GM12878 (cell line): ENCODE results near the gene RAP1GDS1. TPM values are rescaled to one million over a fixed set of nuclear protein-coding genes. Genes with fewer than 3 reads are reported as not detected.

Experiments used
- ATAC-seq: fragments of 200-7000 bp; cut with Tn5 transposase; 3 replicates; pipeline ENCODE4 v1.9.1; 2020; ENCODE audit warnings: mild to moderate bottlenecking, moderate library complexity
- BruUV-seq: library from RNA; stranded (reverse); fragments of 400-500 nt; replicated peaks from 2 replicates; lab custom pipeline; 2021; lab: Mats Ljungman, UMichigan
- CTCF ChIA-PET: fragments of 300-600 bp; sonication (Branson Sonifier 250); formaldehyde crosslinking; extraction: SDS; loops from one replicate; lab custom pipeline; 2021; ENCODE audit warnings: inconsistent platforms; lab: Yijun Ruan, JAX
- POLR2A ChIA-PET: fragments of 350-600 bp; formaldehyde crosslinking; extraction: SDS; loops from one replicate; lab custom pipeline; 2021; ENCODE audit warnings: inconsistent platforms; lab: Charles Lee
- RAD21 ChIA-PET: fragments of 300-600 bp; sonication (Branson Sonifier 250); formaldehyde crosslinking; loops from one replicate; lab custom pipeline; 2023; ENCODE audit warnings: antibody characterized with exemption; ENCODE audit not compliant: unreplicated experiment; lab: Charles Lee
- SMC1A ChIA-PET: fragments of 300-600 bp; sonication (Branson Sonifier 250); formaldehyde crosslinking; loops from one replicate; lab custom pipeline; 2023; ENCODE audit not compliant: unreplicated experiment, uncharacterized antibody; lab: Charles Lee
- DNase-seq: peaks from one replicate; pipeline ENCODE4 v3.0.0-alpha.2; 2011; ENCODE audit warnings: low read depth, low spot score
- FAIRE-seq: peaks from 3 replicates; lab custom pipeline; 2011; peaks lifted over from hg19 to GRCh38; lab: Jason Lieb, UNC
- H2AFZ ChIP-seq: 2 replicates; pipeline ENCODE4 v1.6.0; 2011; ENCODE audit warnings: low read depth, low read length, control low read depth; ENCODE audit not compliant: control insufficient read depth
- H3K27ac ChIP-seq: 2 replicates; pipeline ENCODE4 v1.5.1; 2011; ENCODE audit warnings: control low read depth; ENCODE audit not compliant: control insufficient read depth, insufficient read depth
- H3K27me3 ChIP-seq, 2 experiments: replicated peaks in 1 of 2; 2 replicates each; pipeline versions ENCODE4 v1.6.0 to v1.6.1; 2011; ENCODE audit warnings: low read length in 1 of 2; ENCODE audit not compliant: control insufficient read depth in 2 of 2, insufficient read depth in 2 of 2
- H3K36me3 ChIP-seq, 2 experiments: 2 replicates each; pipeline ENCODE4 v1.5.1; 2011; ENCODE audit warnings: low read length in 1 of 2; ENCODE audit not compliant: control insufficient read depth in 2 of 2, insufficient read depth in 2 of 2
- H3K4me1 ChIP-seq: 2 replicates; pipeline ENCODE4 v1.6.1; 2011; ENCODE audit warnings: mild to moderate bottlenecking, low read length, moderate library complexity, mixed read lengths; ENCODE audit not compliant: control insufficient read depth, insufficient read depth
- H3K4me2 ChIP-seq: 2 replicates; pipeline ENCODE4 v1.6.0; 2011; ENCODE audit warnings: control low read depth; ENCODE audit not compliant: control insufficient read depth, insufficient read depth
- H3K4me3 ChIP-seq: fragments of 200-600 bp; sonication (generic); 2 replicates; pipeline ENCODE4 v1.5.1; 2016
- H3K79me2 ChIP-seq: 2 replicates; pipeline ENCODE4 v1.6.0; 2011; ENCODE audit warnings: low read length; ENCODE audit not compliant: control insufficient read depth, insufficient read depth
- H3K9ac ChIP-seq: 2 replicates; pipeline ENCODE4 v1.8.0; 2011; ENCODE audit warnings: low read length, control low read depth, mixed read lengths; ENCODE audit not compliant: control insufficient read depth, insufficient read depth
- H3K9me3 ChIP-seq: replicated peaks from 3 replicates; pipeline ENCODE4 v1.5.1; 2011; ENCODE audit warnings: mild to moderate bottlenecking, low read length; ENCODE audit not compliant: control insufficient read depth, insufficient read depth
- H4K20me1 ChIP-seq: 2 replicates; pipeline ENCODE4 v1.6.0; 2011; ENCODE audit not compliant: control insufficient read depth, insufficient read depth
- ATF7 ChIP-seq: fragments of 450-650 bp; IDR thresholded peaks from 2 replicates; pipeline ENCODE4 v1.6.1; 2016; ENCODE audit warnings: low read depth, mild to moderate bottlenecking
- NFIC ChIP-seq: IDR thresholded peaks from 2 replicates; pipeline ENCODE4 v1.6.1; 2012; ENCODE audit warnings: low read depth, mild to moderate bottlenecking, inconsistent platforms, low read length, moderate library complexity
- POU2F2 ChIP-seq: IDR thresholded peaks from 3 replicates; pipeline ENCODE4 v1.6.1; 2011; ENCODE audit warnings: low read depth, mild to moderate bottlenecking, low read length, borderline replicate concordance
- SUPT20H ChIP-seq: IDR thresholded peaks from 2 replicates; pipeline ENCODE4 v1.6.1; 2011; ENCODE audit warnings: low read depth, mild to moderate bottlenecking, low read length, moderate library complexity, borderline replicate concordance; ENCODE audit not compliant: control insufficient read depth
- WGBS: methylation state at CpG from one replicate; pipeline ENCODE4 v1.1.6; 2016; ENCODE audit warnings: low lambda C conversion rate; ENCODE audit not compliant: insufficient replicate concordance, insufficient coverage; ENCODE audit errors: missing lambda C conversion rate; 5-methylcytosine and 5-hydroxymethylcytosine counted together
- in situ Hi-C: fragments of 300-500 bp; cut with MboI; formaldehyde crosslinking; loops from 9 replicates; pipeline ENCODE4 v1.14.3; 2018; ENCODE audit warnings: mixed read lengths
- intact Hi-C: fragments of 100-400 bp; cut with micrococcal nuclease; formaldehyde crosslinking; loops from one replicate; pipeline ENCODE4 v1.14.2; 2022; ENCODE audit not compliant: unreplicated experiment
- polyA plus RNA-seq, 11 experiments: library from polyadenylated mRNA; depleted of rRNA in 4 of 11; unstranded in 6 of 11; stranded (reverse) in 5 of 11; fragments of >200 nt; fragmentation: Nextera tagmentation in 4 of 11; fragmentation: Illumina TruSeq in 1 of 11; extraction: Ambion mirVana in 4 of 11; extraction: Trizol in 1 of 11; gene quantifications; 1 replicate in 1 of 11; 2 replicates in 10 of 11; pipeline versions ENCODE4 v1.2.1 to v1.2.3, GENCODE V29; 2011 to 2016; ENCODE audit warnings: inconsistent platforms in 2 of 11, missing spikeins in 2 of 11, low read depth in 1 of 11
- total RNA-seq, 4 experiments: library from RNA; depleted of rRNA in 3 of 4; stranded (reverse); fragments of >200 nt in 3 of 4; fragmentation: Illumina TruSeq in 1 of 4; extraction: Trizol in 1 of 4; gene quantifications; 2 replicates each; pipeline versions ENCODE4 v1.2.1 to v1.2.3, GENCODE V29; 2013 to 2021
- TF ChIP-seq, protein P1 (sequence below): fragments of 450-650 bp; IDR thresholded peaks from 2 replicates; pipeline ENCODE4 v1.6.1; 2016; ENCODE audit warnings: mild to moderate bottlenecking
- TF ChIP-seq, protein P2 (sequence below): IDR thresholded peaks from 2 replicates; pipeline ENCODE4 v1.6.1; 2011; ENCODE audit warnings: low read depth, low read length, improper control_type of control experiment, borderline replicate concordance
- TF ChIP-seq, protein P3 (sequence below): fragments of 450-650 bp; IDR thresholded peaks from 2 replicates; pipeline ENCODE4 v1.6.1; 2016; ENCODE audit warnings: mild to moderate bottlenecking, moderate library complexity, borderline replicate concordance
- TF ChIP-seq, protein P4 (sequence below): IDR thresholded peaks from 2 replicates; pipeline ENCODE4 v1.6.1; 2012; ENCODE audit warnings: improper control_type of control experiment, low read depth, low read length; ENCODE audit not compliant: insufficient replicate concordance
- TF ChIP-seq, protein P5 (sequence below): IDR thresholded peaks from 2 replicates; pipeline ENCODE4 v1.6.1; 2011; ENCODE audit warnings: mild to moderate bottlenecking, low read depth, low read length, moderate library complexity; ENCODE audit not compliant: insufficient replicate concordance

RAP1GDS1 gene
- total and polyA plus RNA-seq, 10 of the 15 experiments (the other 5 are each of a cell fraction or from before 2014, with no cell fraction given) = 12.0 to 30.5 (median 20.7) TPM

DNA sequence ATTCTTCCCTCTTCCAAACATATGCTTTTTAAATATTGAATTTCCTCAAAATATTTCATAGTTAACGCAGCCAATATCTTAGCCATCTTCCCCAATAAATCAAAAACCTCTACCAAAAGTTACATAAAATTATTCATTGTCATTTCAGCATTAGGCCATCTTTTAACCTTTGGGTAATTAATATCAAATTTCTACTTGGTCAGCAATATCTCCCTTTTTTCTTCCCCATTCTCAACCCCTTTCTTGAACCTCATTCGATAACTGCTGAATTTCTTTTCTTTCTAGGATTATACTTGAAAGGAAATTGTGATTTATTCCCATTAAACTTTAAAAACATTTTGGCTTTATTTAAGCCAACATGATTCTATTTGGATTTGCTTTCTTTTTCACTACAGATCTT lies 65.0 kb downstream of the RAP1GDS1 start:
- Histone ChIP-seq H3K27me3 (no peaks in the 10 kb centered on the region), H4K20me1 (no peaks in the 10 kb centered on the region), H3K79me2 (no peaks in the 10 kb centered on the region), H3K27ac (no peak overlapping the region), H3K4me3 (no peak overlapping the region), H2AFZ (no peak overlapping the region), H3K9me3 (no peaks in the 10 kb centered on the region), H3K36me3 (no peaks in the 10 kb centered on the region), H3K4me1 (no peaks in the 10 kb centered on the region), H3K4me2 (no peak overlapping the region), H3K9ac (no peak overlapping the region)
- intact Hi-C loops = no loop called here
- no peak for FAIRE-seq
- in situ Hi-C loops = no loop called here
- no peak for DNase-seq
- ChIA-PET SMC1A (no interaction called here), POLR2A (no interaction called here), CTCF (no interaction called here), RAD21 (no interaction called here)
- WGBS = 96% methylated on average over 2 of the region's 2 CpGs
- no peak for ATAC-seq
- no TSS peak for BruUV-seq
- TF ChIP-seq SUPT20H (no peak), ATF7 (no peak), POU2F2 (no peak), NFIC (no peak)
- TF ChIP-seq, protein P1, sequence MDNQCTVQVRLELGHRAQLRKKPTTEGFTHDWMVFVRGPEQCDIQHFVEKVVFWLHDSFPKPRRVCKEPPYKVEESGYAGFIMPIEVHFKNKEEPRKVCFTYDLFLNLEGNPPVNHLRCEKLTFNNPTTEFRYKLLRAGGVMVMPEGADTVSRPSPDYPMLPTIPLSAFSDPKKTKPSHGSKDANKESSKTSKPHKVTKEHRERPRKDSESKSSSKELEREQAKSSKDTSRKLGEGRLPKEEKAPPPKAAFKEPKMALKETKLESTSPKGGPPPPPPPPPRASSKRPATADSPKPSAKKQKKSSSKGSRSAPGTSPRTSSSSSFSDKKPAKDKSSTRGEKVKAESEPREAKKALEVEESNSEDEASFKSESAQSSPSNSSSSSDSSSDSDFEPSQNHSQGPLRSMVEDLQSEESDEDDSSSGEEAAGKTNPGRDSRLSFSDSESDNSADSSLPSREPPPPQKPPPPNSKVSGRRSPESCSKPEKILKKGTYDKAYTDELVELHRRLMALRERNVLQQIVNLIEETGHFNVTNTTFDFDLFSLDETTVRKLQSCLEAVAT = no peak
- TF ChIP-seq, protein P2, sequence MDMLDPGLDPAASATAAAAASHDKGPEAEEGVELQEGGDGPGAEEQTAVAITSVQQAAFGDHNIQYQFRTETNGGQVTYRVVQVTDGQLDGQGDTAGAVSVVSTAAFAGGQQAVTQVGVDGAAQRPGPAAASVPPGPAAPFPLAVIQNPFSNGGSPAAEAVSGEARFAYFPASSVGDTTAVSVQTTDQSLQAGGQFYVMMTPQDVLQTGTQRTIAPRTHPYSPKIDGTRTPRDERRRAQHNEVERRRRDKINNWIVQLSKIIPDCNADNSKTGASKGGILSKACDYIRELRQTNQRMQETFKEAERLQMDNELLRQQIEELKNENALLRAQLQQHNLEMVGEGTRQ = no peak
- TF ChIP-seq, protein P3, sequence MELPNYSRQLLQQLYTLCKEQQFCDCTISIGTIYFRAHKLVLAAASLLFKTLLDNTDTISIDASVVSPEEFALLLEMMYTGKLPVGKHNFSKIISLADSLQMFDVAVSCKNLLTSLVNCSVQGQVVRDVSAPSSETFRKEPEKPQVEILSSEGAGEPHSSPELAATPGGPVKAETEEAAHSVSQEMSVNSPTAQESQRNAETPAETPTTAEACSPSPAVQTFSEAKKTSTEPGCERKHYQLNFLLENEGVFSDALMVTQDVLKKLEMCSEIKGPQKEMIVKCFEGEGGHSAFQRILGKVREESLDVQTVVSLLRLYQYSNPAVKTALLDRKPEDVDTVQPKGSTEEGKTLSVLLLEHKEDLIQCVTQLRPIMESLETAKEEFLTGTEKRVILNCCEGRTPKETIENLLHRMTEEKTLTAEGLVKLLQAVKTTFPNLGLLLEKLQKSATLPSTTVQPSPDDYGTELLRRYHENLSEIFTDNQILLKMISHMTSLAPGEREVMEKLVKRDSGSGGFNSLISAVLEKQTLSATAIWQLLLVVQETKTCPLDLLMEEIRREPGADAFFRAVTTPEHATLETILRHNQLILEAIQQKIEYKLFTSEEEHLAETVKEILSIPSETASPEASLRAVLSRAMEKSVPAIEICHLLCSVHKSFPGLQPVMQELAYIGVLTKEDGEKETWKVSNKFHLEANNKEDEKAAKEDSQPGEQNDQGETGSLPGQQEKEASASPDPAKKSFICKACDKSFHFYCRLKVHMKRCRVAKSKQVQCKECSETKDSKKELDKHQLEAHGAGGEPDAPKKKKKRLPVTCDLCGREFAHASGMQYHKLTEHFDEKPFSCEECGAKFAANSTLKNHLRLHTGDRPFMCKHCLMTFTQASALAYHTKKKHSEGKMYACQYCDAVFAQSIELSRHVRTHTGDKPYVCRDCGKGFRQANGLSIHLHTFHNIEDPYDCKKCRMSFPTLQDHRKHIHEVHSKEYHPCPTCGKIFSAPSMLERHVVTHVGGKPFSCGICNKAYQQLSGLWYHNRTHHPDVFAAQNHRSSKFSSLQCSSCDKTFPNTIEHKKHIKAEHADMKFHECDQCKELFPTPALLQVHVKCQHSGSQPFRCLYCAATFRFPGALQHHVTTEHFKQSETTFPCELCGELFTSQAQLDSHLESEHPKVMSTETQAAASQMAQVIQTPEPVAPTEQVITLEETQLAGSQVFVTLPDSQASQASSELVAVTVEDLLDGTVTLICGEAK = no peak
- TF ChIP-seq, protein P4, sequence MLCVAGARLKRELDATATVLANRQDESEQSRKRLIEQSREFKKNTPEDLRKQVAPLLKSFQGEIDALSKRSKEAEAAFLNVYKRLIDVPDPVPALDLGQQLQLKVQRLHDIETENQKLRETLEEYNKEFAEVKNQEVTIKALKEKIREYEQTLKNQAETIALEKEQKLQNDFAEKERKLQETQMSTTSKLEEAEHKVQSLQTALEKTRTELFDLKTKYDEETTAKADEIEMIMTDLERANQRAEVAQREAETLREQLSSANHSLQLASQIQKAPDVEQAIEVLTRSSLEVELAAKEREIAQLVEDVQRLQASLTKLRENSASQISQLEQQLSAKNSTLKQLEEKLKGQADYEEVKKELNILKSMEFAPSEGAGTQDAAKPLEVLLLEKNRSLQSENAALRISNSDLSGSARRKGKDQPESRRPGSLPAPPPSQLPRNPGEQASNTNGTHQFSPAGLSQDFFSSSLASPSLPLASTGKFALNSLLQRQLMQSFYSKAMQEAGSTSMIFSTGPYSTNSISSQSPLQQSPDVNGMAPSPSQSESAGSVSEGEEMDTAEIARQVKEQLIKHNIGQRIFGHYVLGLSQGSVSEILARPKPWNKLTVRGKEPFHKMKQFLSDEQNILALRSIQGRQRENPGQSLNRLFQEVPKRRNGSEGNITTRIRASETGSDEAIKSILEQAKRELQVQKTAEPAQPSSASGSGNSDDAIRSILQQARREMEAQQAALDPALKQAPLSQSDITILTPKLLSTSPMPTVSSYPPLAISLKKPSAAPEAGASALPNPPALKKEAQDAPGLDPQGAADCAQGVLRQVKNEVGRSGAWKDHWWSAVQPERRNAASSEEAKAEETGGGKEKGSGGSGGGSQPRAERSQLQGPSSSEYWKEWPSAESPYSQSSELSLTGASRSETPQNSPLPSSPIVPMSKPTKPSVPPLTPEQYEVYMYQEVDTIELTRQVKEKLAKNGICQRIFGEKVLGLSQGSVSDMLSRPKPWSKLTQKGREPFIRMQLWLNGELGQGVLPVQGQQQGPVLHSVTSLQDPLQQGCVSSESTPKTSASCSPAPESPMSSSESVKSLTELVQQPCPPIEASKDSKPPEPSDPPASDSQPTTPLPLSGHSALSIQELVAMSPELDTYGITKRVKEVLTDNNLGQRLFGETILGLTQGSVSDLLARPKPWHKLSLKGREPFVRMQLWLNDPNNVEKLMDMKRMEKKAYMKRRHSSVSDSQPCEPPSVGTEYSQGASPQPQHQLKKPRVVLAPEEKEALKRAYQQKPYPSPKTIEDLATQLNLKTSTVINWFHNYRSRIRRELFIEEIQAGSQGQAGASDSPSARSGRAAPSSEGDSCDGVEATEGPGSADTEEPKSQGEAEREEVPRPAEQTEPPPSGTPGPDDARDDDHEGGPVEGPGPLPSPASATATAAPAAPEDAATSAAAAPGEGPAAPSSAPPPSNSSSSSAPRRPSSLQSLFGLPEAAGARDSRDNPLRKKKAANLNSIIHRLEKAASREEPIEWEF = no peak
- TF ChIP-seq, protein P5, sequence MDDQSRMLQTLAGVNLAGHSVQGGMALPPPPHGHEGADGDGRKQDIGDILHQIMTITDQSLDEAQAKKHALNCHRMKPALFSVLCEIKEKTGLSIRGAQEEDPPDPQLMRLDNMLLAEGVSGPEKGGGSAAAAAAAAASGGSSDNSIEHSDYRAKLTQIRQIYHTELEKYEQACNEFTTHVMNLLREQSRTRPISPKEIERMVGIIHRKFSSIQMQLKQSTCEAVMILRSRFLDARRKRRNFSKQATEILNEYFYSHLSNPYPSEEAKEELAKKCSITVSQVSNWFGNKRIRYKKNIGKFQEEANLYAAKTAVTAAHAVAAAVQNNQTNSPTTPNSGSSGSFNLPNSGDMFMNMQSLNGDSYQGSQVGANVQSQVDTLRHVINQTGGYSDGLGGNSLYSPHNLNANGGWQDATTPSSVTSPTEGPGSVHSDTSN = no peak
